RPMI8226 (cell line): Measurements from ENCODE around the gene SDK1.
"Not testable (repeated sequence)": the region's sequence is repeated elsewhere in the genome, so short reads cannot be mapped to it uniquely, and the experiment has no call there.

Experiments
- DNase-seq: peaks from one replicate; pipeline ENCODE4 v3.0.0-alpha.2; 2015

SDK1 gene

DNA sequence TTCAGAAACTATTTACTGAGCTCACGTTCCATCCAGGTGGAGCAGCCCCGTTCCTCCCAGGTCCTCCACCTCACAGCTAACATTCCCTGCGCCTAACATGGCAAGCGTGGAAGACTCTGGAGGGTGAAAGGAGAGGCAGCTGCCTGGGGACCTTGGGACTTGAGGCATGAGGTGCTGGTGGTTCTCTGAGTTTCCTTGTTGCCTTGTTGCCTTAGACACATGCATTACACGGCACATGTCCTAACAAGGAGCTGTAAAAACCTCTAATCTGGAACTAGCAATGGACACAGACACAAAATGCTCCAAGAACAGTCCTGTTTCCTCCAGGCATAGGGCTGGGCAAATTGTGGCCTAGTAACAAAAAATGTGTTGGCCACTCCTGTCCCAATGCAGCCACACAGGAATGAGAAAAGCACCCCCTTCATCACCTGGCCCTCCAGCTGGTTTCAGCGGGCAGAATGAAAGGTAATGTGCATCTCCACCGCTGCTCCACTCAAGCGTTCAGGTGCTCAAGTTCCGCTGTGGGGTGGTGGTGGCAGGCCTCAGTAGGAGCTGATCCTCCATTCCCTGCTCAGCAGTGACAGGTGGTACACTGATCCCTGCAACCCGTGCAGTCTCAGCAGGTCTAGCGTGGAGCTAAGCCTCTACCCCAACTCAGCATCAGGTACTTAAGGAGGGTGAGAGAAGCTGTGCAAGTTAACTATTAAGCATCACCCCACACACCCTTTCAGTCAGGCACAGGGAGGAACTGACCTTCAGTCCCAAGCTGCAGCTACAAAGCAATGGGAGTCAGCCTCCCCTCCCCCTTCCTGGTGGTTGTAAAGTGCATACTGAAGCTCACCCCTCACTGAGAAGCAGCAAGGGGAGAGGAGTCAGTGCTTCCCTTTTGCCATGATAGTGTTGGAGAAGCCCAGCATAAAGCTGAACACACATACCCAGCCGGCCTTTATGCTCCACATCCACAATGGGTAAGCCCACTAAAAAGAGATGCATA lies 382.8 kb downstream of the SDK1 start:
- no peak for DNase-seq

DNA sequence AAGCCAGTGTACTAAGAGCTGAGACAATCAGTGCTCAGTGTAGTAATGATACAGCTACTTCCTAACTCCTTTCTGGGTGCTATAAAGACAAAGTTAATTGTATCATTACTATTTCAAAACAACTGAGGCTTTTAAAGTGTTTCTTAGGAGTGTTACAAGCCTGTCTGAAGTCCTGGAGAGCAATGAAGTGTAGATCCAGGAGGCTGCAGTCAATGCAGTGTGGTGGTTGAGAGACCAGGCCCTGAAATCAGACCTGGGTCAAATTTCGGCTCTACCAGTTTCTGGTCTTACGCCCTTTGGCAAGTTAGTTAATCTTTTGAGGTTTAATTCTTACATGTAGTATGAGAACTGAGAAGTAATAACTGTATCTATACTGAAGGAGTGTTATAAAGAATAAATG lies 387.0 kb downstream of the SDK1 start:
- no peak for DNase-seq

DNA sequence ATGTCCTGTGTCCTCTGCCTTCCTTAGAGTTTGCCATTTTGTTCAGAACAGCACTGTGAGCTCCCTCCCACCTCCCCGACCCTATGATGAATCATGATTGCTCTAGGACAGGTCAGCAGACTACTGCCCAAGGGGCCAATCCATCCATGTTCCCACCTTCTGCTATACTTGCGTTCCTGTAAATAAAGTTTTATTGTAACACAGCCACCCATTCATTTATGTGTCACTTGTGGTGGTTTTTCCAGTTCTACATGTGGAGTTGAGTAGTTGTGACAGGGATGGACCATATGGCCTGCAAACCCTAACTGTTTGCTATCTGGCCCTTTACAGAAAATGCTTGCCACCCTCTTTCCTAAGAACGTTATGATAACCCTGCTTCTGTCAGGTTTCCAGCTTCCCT lies 387.8 kb downstream of the SDK1 start:
- no peak for DNase-seq

DNA sequence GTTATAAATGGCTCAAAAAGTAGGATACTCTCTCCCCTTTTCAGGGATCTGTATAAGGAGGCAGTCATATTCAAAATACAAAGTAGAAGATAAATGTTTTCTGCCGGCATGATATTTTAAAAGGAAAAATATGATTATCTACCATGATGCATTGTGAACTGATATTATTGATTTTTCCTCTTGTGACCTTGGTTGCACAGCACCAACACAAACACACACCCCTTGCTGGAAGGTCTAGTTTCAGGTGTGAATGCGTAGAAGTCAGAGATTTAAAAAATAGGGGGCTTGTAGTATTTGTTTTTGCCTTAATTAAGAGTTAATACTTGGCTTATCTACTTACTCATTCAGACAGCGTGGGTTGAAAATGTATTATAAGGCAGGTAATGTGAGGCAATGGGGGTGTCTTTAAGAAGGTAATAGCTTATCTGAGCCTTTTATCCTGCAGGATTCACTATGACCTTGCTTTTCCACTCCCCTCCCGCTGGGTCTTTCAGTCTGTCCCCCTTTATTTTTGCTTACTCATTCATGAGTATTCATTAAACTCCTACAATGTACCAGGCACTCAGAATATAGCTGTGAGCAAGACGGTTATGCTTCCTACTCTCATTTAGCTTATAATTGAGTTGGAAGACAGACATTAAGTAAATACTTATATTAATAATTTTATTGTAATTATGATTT lies 390.6 kb downstream of the SDK1 start:
- DNase-seq: no peak

DNA sequence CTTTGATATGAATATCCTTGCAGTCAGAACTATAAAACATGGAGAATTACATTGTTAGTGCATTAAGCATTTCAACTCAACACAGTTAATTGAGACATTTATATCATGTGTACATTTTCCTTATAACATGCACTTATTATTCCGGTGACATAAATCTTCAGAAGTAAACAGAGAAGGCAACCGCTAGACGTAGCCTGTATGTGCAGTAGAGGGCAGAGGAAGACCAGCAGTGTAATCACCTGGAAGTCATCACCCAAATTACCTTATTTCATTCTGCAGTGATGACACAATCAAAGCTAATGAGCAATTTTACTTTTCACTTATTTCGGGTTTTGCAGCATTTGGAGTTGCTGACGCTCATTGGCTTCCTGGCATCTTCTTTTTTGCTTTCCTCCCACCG lies 394.6 kb downstream of the SDK1 start:
- no peak for DNase-seq

DNA sequence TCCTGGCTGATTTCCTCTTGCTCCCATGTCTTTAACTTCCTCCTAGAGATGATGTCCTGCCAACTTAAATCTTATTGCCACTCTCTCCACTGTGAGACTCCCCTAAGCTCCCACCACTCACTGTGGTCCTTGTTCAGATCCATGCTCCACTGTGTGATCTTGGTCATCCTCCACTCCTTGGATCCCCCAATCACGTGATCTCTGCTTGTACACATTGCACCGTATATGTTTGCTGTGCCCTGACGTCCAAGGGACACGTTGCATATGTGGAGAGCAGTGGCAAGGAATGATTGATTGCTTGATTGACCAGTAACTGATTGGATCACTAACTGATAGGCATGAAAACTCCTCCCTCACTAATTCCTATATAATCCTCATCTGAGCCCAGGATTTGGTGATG lies 395.1 kb downstream of the SDK1 start:
- no peak for DNase-seq

DNA sequence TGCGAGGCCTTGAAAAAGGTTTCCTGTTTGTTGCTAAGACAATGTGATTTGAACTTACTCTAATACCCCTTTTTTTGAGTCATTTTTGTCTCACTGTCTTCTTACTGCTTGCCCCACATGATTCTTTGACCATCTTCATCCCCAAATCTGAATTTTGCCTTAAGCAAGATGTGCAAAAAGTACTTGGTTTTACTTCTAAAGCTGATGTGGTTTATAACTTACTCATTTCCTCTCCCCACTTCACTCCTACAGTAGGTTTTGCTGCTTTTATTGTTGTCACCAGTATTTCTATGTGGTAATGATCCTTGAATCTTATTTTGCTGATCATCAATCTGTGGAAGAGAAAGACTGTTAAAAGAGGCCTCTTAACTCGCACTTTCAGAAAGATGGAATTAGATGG lies 396.4 kb downstream of the SDK1 start:
- no peak for DNase-seq

DNA sequence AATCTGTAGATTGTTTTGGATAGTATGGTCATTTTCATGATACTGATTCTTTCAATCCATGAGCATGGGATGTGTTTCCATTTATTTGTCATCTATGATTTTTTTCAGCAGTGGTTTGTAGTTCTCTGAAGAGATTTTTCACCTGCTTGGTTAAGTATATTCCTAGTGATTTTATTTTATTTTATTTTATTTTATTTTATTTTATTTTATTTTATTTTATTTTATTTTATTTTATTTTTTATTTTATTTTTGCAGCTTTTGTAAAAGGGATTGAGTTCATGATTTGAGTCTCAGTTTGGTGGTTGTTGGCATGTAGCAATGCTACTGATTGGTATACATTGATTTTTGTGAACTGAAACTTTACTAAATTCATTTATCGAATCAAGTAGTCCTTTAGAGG lies 404.2 kb downstream of the SDK1 start:
- DNase-seq: no peak

DNA sequence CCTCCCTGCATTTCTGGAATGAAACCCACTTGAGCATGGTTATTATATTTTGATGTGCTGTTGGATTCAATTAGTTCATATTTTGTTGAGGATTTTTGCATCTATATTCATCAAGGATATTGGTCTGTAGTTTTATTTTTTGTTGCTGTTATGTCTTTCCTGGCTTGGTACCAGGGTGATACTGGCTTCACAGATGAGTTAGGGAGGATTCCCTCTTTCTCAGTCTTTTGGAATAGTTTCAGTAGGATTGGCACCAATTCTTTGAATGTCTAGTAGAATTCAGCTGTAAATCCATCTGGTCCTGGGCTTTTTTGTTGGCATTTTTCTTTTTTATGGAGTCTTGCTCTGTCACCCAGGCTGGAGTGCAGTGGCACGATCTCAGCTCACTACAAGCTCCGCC lies 405.0 kb downstream of the SDK1 start:
- DNase-seq: not testable (repeated sequence)

DNA sequence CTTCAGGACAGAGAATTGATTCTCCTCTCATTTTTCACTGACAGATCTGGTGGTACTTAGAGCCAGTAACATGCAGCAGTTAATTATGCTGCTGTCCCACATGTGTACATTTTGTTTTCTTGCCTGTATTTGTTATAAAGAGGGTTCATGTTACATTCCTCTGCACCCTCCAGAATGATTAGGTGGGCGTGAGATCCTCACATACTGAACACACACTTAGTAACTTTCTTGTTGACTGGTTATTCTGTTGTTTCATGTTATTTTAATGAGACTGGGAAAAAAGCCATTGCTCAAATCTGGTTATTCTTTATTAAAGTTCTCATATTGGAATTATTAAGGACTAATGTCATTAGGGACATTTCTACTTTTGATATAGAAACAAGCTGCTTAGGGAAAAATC lies 409.1 kb downstream of the SDK1 start:
- DNase-seq: no peak

DNA sequence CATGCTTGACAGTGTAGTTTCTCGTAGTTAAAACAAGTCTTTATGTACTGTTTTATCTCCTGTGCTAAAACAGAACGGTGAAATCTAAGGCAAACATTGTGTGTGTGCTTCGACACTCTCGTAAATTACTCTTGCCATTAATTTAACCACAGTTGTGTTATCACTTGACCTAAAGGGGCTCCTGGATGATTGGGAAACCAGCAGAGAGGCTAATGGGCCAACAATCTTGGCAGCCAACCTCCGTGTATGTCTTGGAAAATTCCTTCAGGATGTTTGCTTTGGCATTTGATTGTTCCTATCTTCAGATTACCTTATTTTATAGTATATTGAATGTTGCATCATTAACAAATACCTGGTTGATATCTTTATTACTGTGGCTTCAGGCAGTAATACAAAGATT lies 409.5 kb downstream of the SDK1 start:
- DNase-seq: no peak

DNA sequence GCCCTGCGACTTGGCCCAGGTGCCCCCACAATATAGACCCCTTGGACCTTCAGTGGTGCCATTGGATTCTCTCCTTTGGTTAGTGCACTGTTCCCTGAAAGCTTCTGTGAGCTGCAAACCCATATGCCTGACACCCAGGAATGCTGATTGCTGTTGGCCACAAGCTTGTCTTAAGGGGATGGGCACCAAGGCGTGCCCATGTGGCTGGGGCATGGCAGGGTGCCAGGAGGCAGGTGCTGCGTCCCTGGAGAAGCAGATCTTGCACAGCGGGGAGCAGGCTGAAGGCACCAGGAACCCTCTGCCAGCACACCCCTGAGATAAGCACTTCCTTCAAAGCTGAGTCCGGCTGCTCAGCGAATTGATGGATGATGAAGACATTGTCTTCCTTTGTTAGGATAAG lies 411.8 kb downstream of the SDK1 start:
- peak; percentile 20 for DNase-seq

DNA sequence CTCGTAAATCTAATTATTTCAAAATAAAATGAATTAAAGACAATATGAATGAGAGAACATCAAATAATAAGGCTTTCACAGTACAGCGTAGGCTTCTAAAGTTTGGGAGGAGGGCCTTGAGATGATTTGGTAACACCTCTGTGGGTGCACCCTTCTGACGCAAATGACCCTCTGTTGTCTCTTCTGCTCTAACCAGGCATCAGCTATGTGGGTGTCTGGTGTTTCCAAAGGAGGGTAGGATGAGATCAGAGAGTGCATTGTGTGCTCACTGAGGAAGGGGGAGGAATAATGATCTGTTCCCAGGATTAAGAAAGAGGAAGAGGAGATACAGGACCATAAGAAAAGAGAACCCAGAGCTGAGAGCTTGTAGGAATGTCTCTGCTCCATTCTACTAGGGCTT lies 420.4 kb downstream of the SDK1 start:
- DNase-seq: no peak

DNA sequence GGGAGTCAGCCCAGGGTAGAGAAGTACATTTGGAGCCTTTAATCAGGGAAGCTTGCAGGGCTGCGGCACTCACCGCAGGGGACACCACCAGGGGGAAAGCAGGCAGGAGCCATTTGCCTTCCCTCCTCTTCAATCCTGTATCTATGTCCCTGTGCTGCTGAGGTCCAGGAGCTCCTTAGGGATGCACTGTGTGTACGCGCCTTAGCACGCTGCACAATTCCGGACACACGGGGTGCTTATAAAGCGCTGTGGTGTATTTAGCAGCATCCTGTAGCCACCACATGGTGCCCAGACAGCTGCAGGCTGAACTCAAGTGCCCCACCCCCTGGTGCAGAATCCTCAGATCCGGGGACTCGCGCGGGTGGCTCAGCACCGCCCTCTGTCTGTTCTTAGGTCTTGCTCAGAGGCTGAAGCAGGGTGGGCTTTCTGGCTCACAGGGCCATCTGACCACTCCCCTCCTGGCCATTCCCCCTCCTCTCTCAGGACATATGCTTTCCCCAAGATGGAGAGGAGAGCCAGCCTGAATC lies 421.4 kb downstream of the SDK1 start:
- peak; percentile 39 for DNase-seq

DNA sequence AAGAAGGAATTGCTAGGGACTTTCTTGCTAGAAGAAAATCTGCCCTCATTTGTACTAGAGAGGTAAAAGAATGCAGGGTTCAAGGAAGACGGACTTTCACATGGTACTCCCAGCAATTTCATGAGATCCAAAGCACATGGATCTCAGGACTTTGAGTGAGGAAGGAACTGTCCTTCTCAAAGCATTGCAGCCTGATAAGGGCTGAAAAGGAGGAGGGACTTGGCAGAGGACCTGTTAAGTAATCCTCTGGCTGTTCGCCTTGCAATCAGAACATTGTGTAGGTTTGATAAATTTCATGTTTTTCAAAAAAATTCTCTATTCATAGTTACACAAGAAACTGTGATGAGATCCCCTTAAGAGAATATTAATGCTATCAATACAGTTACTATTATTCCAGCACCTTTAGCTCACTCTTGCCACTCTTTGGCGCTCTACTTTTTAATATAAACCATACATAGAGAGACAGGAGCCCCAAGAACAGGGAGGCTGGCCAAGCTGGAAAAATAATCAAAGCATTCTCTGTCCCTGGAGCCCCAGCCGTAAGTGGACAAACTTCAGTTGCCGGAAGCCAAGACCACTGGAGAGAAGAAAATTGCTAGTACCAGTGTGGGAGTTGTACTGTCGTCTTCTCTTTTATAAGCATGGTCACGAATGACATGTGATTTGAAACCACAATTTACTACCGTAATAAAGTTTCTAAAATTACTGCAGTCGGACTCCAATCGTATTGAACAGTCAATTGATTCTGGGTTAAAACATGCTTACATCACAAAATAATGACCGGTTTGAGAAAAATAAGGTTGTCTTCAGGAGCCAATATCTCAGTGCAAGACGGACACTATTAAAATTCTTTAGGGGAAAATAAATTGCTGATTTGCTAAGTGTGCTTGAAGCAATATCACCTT lies 424.4 kb downstream of the SDK1 start:
- no peak for DNase-seq

DNA sequence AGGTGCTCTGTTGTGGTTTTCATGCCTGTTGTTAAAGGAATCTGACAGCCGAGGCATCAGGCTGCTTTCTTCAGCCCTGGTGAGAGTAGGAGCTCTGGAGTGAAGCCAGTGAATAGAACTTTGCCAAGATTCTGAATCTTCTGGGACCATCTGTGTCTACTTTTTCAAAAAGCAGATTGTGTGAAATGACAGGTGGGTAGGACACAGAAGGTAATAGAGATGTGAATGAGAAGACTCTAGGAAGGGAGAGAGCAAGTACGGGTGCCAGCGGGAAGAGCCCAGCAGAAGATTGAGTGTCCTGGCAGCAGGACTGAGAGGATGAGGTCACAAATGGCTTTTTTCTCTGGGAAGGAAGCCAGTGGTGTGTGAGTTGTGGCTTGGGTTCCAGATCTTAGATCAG lies 429.2 kb downstream of the SDK1 start:
- DNase-seq: no peak

DNA sequence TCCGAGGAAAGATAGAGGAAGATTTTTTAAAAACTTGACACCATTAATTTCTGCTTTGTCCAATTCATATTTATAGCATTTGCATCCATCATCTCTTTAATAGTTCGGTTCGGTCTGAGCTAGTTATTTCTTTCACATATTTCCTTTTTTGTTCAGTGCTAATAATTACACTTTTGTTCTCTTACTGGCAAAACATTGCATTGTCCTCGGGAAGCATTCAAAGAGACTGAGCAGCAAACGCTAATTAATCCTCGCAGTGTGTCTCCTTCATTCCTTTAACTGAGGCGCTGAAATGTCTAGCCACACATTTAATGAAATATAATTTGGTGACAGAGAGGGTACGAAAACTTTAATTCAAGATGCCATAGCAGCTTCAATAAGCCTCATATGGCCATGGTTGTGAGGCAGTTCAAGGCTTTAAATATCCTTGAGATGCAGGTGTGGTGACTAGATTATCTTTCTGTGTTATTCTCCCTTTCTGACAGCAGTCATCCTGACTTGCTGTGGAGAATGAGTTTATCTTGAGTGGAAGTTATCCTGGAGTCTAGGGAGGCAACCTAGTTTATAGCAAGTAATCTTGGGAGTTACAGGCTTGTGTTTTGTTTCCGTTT lies 431.4 kb downstream of the SDK1 start:
- no peak for DNase-seq

DNA sequence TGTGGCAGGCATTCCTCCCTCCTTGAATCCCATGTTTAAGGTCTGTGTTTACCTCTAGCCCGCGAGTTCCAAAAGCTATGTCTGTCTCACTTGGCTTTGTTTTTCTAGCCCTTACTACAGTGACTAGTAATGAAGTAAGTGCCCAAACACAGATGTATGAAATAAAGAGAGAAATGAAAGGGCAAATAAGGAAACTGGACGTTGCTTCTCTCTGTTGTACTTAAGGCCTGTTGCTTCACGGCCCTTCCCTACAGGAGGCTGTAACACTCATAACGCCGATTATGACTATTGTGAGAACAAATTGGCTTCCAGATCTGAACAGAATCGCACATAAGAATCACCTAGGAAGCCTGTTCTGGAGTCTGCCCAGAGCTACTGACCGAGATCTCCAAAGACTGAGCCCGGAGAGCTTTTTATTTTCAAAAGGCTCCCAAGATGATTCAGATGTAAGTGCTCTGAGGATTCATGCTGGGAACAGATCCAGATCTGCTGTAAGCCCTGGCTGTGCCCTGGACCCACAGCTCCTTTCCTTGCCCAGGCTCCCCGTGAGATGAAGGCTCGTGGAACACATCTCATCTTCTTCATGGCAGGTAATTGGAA lies 432.6 kb downstream of the SDK1 start:
- no peak for DNase-seq

DNA sequence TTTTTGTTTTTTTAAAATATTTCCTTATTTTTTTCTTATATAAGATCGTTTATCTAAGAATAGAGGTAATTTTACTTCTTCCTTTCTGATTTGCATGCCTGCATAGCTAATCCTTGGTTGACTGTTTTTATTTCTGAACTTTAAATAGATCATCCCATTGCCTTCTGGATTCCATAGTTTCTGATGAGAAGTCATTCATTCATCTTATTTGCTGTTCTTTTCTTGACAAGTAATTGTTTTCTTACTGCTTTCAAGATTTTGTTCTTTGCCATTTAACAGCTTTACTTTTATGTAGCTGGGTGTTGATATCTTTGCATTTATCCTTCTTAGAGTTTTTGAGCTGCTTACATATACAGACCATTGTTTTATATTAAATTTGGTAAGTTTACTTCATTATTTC lies 437.9 kb downstream of the SDK1 start:
- no peak for DNase-seq

DNA sequence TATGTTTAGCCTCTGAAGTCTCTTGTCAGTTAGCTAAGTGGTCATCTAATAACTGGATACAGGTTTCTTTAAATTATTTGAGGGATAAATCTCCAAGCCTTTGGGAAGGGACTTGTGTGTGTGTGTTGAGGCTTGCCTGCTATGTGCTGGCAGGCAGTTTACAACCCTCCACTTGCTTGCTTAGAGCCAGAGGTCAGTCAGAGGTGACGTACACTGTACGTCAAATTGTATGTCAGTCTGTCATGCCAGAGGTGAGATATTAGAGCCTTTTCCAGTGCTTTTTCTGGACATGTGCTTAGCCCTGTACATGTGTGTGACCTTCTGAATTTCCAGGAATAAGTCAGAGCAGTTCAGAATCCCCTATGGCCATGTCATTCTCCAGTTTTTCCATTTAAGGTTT lies 438.9 kb downstream of the SDK1 start:
- DNase-seq: no peak

DNA sequence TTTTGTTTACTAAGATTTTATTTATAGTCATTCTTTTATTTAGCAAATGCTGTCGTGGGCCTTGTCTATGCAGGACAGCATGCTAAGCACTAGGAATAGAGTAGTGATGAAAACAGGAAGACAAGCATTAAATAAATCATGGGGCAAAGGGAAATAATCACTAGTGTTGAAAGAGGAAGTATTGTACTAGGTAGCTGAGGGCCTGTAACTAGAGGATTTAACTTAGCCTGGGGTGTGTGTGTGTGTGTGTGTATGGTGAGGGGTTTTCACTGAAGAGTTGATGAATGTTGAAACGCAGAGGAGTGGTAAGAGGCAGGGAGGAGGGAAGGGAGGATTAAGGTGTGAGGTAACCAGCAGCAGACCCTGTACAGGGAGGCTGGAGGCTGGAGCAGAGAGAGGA lies 446.4 kb downstream of the SDK1 start:
- DNase-seq: no peak

DNA sequence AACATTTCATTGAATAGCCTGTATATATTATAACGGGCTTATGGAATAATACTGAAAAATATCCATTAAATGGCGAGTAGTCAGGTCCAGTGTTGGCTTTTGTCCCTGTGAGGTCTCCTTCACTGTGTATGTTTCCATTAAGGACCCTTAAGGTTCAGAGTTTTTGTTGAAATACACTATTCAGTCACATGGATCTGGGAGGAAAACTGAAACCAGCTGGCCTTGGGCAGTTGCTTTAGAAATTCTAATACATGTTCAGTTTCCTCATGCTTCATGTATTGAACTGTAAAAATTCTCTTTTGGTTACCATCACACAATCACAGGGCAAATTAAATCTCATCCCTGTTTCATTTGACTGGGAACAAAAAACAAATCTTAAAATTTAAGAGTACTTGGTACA lies 447.3 kb downstream of the SDK1 start:
- DNase-seq: no peak
